K562 (cell line): ENCODE measurements around the gene WDR17. TPM values are rescaled to one million over a fixed set of nuclear protein-coding genes. Genes with fewer than 3 reads are reported as not detected.

Experiments
- ATAC-seq: fragments of 200-7000 bp; cut with Tn5 transposase; 3 replicates; pipeline ENCODE4 v1.9.1; 2020; ENCODE audit warnings: moderate library complexity
- BruUV-seq: library from RNA; stranded (reverse); fragments of 400-500 nt; replicated peaks from 2 replicates; lab custom pipeline; 2021; lab: Mats Ljungman, UMichigan
- CTCF ChIA-PET: fragments of 300-600 bp; formaldehyde crosslinking; extraction: SDS; loops from one replicate; lab custom pipeline; 2021; ENCODE audit warnings: low intra/inter-chr PET ratio; lab: Yijun Ruan, JAX
- POLR2A ChIA-PET: fragments of 300-600, 350-650 bp; sonication (Branson Sonifier 250); formaldehyde crosslinking; extraction: SDS; loops from one replicate; lab custom pipeline; 2021; ENCODE audit warnings: antibody characterized with exemption, inconsistent platforms; lab: Yijun Ruan, JAX
- DNase-seq, 4 experiments: peaks; one replicate each; pipeline versions ENCODE4 v3.0.0 to v3.0.0-alpha.2; 2011 to 2018; ENCODE audit warnings: low spot score in 3 of 4, mixed read lengths in 3 of 4; ENCODE audit errors: extremely low read depth in 1 of 4
- FAIRE-seq: peaks from 2 replicates; lab custom pipeline; 2011; peaks lifted over from hg19 to GRCh38; lab: Jason Lieb, UNC
- H2AFZ ChIP-seq: 2 replicates; pipeline ENCODE4 v1.6.0; 2011; ENCODE audit warnings: low read depth, low read length, control low read depth, inconsistent platforms
- H3K27ac ChIP-seq: fragments of 200-600 bp; 3 replicates; pipeline ENCODE4 v1.8.0; 2011; ENCODE audit warnings: low read depth, mild to moderate bottlenecking, control low read depth, inconsistent platforms, low read length, moderate library complexity, mixed read lengths; ENCODE audit errors: extremely low read depth
- H3K27me3 ChIP-seq, 2 experiments: fragments of 300-600 bp in 1 of 2; 2 replicates in 1 of 2; 3 replicates in 1 of 2; pipeline versions ENCODE4 v1.6.0 to v1.8.0; 2011; ENCODE audit warnings: inconsistent platforms in 2 of 2, low read length in 2 of 2, mild to moderate bottlenecking in 1 of 2, mixed read lengths in 1 of 2, moderate library complexity in 1 of 2; ENCODE audit not compliant: control insufficient read depth in 2 of 2, insufficient read depth in 2 of 2
- H3K36me3 ChIP-seq: fragments of 300-600 bp; 3 replicates; pipeline ENCODE4 v1.8.0; 2011; ENCODE audit warnings: mild to moderate bottlenecking, low read length, inconsistent platforms; ENCODE audit not compliant: control insufficient read depth, insufficient read depth
- H3K4me1 ChIP-seq, 2 experiments: fragments of 200-600 bp in 1 of 2; replicated peaks in 1 of 2; 2 replicates in 1 of 2; 3 replicates in 1 of 2; pipeline versions ENCODE4 v1.5.1 to v1.8.0; 2011; ENCODE audit warnings: inconsistent platforms in 2 of 2, low read length in 2 of 2, mild to moderate bottlenecking in 1 of 2, mixed read lengths in 1 of 2, moderate library complexity in 1 of 2; ENCODE audit not compliant: control insufficient read depth in 2 of 2, insufficient read depth in 2 of 2
- H3K4me2 ChIP-seq: 2 replicates; pipeline ENCODE4 v1.6.1; 2011; ENCODE audit warnings: low read length, control low read depth, inconsistent platforms, mixed read lengths; ENCODE audit not compliant: insufficient read depth
- H3K4me3 ChIP-seq: fragments of 200-600 bp; sonication (generic), shearing (Covaris generic); 2 replicates; pipeline ENCODE4 v1.5.1; 2016; ENCODE audit warnings: control low read depth, inconsistent platforms
- H3K79me2 ChIP-seq: fragments of 200-600 bp; 3 replicates; pipeline ENCODE4 v1.8.0; 2011; ENCODE audit warnings: low read length, inconsistent platforms; ENCODE audit not compliant: control insufficient read depth, insufficient read depth
- H3K9ac ChIP-seq, 2 experiments: 2 replicates each; pipeline versions ENCODE4 v1.6.0 to v1.6.1; 2011; ENCODE audit warnings: low read depth in 2 of 2, low read length in 2 of 2, control low read depth in 1 of 2, inconsistent platforms in 1 of 2, mild to moderate bottlenecking in 1 of 2, mixed read lengths in 1 of 2; ENCODE audit not compliant: insufficient read depth in 1 of 2
- H3K9me1 ChIP-seq: one replicate; pipeline ENCODE4 v1.6.0; 2011; ENCODE audit warnings: inconsistent platforms, mild to moderate bottlenecking, low read length, moderate library complexity; ENCODE audit not compliant: control insufficient read depth, insufficient read depth
- H3K9me3 ChIP-seq: replicated peaks from 2 replicates; pipeline ENCODE4 v1.5.1; 2011; ENCODE audit warnings: low read depth, low read length, inconsistent platforms; ENCODE audit not compliant: control insufficient read depth, insufficient read depth
- H4K20me1 ChIP-seq: replicated peaks from 2 replicates; pipeline ENCODE4 v1.6.1; 2011; ENCODE audit warnings: low read length, inconsistent platforms, mixed read lengths; ENCODE audit not compliant: control insufficient read depth, insufficient read depth
- DIDO1 ChIP-seq: fragments of 450-650 bp; IDR thresholded peaks from 2 replicates; pipeline ENCODE4 v1.6.1; 2016; ENCODE audit warnings: low read depth, missing biosample characterization, missing genetic modification characterization
- IRF2 ChIP-seq: sonication (generic); formaldehyde crosslinking; IDR thresholded peaks from 2 replicates; pipeline ENCODE4 v1.8.1; 2022; ENCODE audit warnings: mild to moderate bottlenecking, missing genetic modification reagents
- KDM5B ChIP-seq: fragments of 200-600 bp; sonication (generic); IDR thresholded peaks from 2 replicates; pipeline ENCODE4 v1.6.1; 2012; ENCODE audit warnings: low read depth, mild to moderate bottlenecking, moderate library complexity, low read length, control low read depth, inconsistent platforms; ENCODE audit not compliant: insufficient replicate concordance
- PHB ChIP-seq: fragments of 250-450 bp; sonication (Bioruptor Pico); IDR thresholded peaks from 2 replicates; pipeline ENCODE4 v1.5.0; 2021
- POLR2G ChIP-seq: fragments of 200-400 bp; formaldehyde crosslinking; IDR thresholded peaks from 2 replicates; pipeline ENCODE4 v1.6.1; 2017; ENCODE audit warnings: low read depth, mild to moderate bottlenecking, antibody characterized with exemption, low read length, moderate library complexity
- SMAD4 ChIP-seq: fragments of 250-450 bp; sonication (Bioruptor Pico); conservative IDR thresholded peaks from 2 replicates; pipeline ENCODE4 v1.8.0; 2021; ENCODE audit warnings: inconsistent platforms, mild to moderate bottlenecking, moderate library complexity
- STAT5A ChIP-seq: IDR thresholded peaks from 2 replicates; pipeline ENCODE4 v1.6.1; 2012; ENCODE audit warnings: low read length, inconsistent platforms, borderline replicate concordance
- ZBTB17 ChIP-seq: fragments of 450-650 bp; formaldehyde crosslinking; IDR thresholded peaks from 2 replicates; pipeline ENCODE4 v1.4.0; 2020; ENCODE audit warnings: mild to moderate bottlenecking
- ZNF212 ChIP-seq: fragments of 450-650 bp; formaldehyde crosslinking; IDR thresholded peaks from 2 replicates; pipeline ENCODE4 v1.4.0; 2020; ENCODE audit warnings: mild to moderate bottlenecking
- ZNF764 ChIP-seq: fragments of 250-450 bp; sonication (Bioruptor Pico); IDR thresholded peaks from 2 replicates; pipeline ENCODE4 v1.4.0; 2020; ENCODE audit warnings: low read depth, mild to moderate bottlenecking, moderate library complexity
- WGBS: fragments of 100-300 bp; shearing (Covaris generic); methylation state at CpG from one replicate; pipeline ENCODE4 v1.1.6; 2016; ENCODE audit warnings: low coverage, mixed read lengths; ENCODE audit not compliant: insufficient coverage; ENCODE audit errors: missing lambda C conversion rate; 5-methylcytosine and 5-hydroxymethylcytosine counted together
- in situ Hi-C: fragments of 300-500 bp; cut with MboI; formaldehyde crosslinking; loops from 4 replicates; pipeline ENCODE4 v1.15.0; 2018; ENCODE audit warnings: inconsistent platforms, mixed read lengths
- intact Hi-C: fragments of 100-400 bp; cut with micrococcal nuclease; formaldehyde crosslinking; loops from 2 replicates; pipeline ENCODE4 v1.14.2; 2022
- polyA plus RNA-seq, 8 experiments: library from polyadenylated mRNA; depleted of rRNA in 4 of 8; stranded (reverse) in 5 of 8; unstranded in 3 of 8; fragments of >200 nt; fragmentation: Nextera tagmentation in 2 of 8; fragmentation: Illumina TruSeq in 1 of 8; extraction: Ambion mirVana in 2 of 8; extraction: Trizol in 1 of 8; gene quantifications; 2 replicates each; pipeline versions ENCODE4 v1.2.1 to v1.2.3, GENCODE V29; 2011 to 2014; ENCODE audit warnings: inconsistent platforms in 1 of 8, missing spikeins in 1 of 8
- total RNA-seq, 7 experiments: library from RNA; depleted of rRNA in 6 of 7; stranded (reverse); fragments of >200 nt in 6 of 7; fragmentation: Illumina TruSeq in 2 of 7; extraction: Trizol in 2 of 7; gene quantifications; 2 replicates each; pipeline versions ENCODE4 v1.2.1 to v1.2.3, GENCODE V29; 2011 to 2021; ENCODE audit warnings: low replicate concordance in 1 of 7
- TF ChIP-seq, protein P1 (sequence below), 2 experiments: fragments of 450-650 bp; conservative IDR thresholded peaks; 2 replicates each; pipeline ENCODE4 v1.6.1; 2017; ENCODE audit warnings: mild to moderate bottlenecking in 2 of 2, moderate library complexity in 2 of 2
- TF ChIP-seq, protein P2 (sequence below): fragments of 250-450 bp; sonication (Bioruptor Pico); IDR thresholded peaks from 2 replicates; pipeline ENCODE4 v1.5.0; 2021; ENCODE audit warnings: mild to moderate bottlenecking, borderline replicate concordance

Gene WDR17
- total and polyA plus RNA-seq, 9 of the 15 experiments (the other 6 are each of a cell fraction or from before 2014, with no cell fraction given): 0.04 to 0.07 TPM; not detected in 7

DNA sequence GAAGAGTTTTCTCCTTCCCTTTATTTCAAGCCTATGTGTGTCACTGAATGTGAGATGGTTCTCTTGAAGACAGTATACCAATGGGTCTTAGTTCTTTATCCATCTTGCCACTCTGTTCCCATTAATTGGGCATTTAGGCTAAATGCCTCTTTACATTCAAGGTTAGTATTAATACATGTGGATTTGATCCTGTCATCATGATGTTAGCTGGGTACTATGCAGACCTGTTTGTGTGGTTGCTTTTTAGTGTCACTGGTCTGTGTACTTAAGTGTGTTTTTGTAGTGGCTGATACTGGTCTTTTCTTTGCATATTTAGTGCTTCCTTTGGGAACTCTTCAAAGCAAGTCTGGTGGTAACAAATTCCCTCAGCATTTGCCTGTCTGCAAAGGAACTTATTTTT lies 23.4 kb upstream of the WDR17 start (continued):
- TF ChIP-seq SMAD4 (CRISPR knock-in tag): no peak

DNA sequence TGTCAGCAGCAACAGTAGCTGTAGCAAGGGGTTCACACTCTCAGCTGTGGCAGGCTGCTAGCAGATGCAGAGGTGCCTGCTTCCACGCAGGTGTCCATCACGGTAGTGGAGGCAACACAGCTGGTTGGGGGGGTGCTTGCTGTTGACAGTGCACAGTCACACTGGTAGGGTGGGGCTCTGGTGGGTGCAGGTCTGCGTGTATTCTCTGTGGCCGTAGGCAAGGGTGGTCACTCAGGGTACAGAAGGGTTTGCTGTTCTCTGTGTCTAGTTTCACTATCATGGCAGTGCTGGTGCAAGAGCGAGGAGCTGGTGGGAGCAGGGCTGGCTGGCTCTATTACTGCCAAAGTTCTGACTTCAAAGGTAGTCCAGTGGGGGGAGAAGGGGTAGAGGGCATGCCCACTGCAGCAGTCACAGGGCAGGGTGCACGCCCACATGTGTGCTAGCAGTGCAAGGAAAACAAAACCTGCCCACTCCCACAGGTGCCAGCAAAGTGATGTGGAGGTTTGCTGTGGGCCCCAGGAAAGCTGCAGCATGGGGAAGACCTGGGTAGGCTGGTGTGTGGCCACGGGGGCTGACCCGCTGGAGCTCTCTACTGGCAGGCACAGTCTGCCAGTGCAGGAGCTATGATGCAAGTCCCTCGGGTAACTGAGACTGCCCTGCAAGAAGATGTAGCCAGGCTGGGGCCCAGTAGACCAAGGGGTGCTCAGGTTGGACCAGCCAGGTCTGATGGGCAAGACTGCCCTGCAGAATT lies 21.6 kb upstream of the WDR17 start:
- in situ Hi-C loops (no loop called here), intact Hi-C loops (no loop called here)
- FAIRE-seq: no peak
- ChIA-PET POLR2A (no interaction called here), CTCF (no interaction called here)
- Histone ChIP-seq H3K9me3 (peaks cover 1% of the 10 kb centered on the region; the same call in 1 of the 2 replicates), H3K36me3 (no peaks in the 10 kb centered on the region), H3K79me2 (no peaks in the 10 kb centered on the region), H4K20me1 (no peaks in the 10 kb centered on the region), H3K4me2 (no peak overlapping the region), H3K4me3 (no peak overlapping the region), H2AFZ (no peak overlapping the region), H3K9ac (no peak overlapping the region), H3K27ac (no peak overlapping the region), H3K4me1 (no peaks in the 10 kb centered on the region), H3K27me3 (no peaks in the 10 kb centered on the region), H3K9me1 (no peaks in the 10 kb centered on the region)
- no peak for ATAC-seq
- WGBS: 0% methylated on average over 9 of the region's 9 CpGs
- no TSS peak for BruUV-seq
- DNase-seq: no peak
- TF ChIP-seq, protein P1, sequence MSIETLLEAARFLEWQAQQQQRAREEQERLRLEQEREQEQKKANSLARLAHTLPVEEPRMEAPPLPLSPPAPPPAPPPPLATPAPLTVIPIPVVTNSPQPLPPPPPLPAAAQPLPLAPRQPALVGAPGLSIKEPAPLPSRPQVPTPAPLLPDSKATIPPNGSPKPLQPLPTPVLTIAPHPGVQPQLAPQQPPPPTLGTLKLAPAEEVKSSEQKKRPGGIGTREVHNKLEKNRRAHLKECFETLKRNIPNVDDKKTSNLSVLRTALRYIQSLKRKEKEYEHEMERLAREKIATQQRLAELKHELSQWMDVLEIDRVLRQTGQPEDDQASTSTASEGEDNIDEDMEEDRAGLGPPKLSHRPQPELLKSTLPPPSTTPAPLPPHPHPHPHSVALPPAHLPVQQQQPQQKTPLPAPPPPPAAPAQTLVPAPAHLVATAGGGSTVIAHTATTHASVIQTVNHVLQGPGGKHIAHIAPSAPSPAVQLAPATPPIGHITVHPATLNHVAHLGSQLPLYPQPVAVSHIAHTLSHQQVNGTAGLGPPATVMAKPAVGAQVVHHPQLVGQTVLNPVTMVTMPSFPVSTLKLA (conservative IDR thresholded peaks at IDR 0.05): no peak
- TF ChIP-seq PHB (CRISPR knock-in tag) (no peak), DIDO1 (tag) (no peak), ZNF764 (CRISPR knock-in tag) (no peak), IRF2 (CRISPR knock-in tag) (no peak), ZNF212 (CRISPR knock-in tag) (no peak), ZBTB17 (CRISPR knock-in tag) (no peak), KDM5B (no peak), POLR2G (no peak), STAT5A (no peak)
- TF ChIP-seq, protein P2, sequence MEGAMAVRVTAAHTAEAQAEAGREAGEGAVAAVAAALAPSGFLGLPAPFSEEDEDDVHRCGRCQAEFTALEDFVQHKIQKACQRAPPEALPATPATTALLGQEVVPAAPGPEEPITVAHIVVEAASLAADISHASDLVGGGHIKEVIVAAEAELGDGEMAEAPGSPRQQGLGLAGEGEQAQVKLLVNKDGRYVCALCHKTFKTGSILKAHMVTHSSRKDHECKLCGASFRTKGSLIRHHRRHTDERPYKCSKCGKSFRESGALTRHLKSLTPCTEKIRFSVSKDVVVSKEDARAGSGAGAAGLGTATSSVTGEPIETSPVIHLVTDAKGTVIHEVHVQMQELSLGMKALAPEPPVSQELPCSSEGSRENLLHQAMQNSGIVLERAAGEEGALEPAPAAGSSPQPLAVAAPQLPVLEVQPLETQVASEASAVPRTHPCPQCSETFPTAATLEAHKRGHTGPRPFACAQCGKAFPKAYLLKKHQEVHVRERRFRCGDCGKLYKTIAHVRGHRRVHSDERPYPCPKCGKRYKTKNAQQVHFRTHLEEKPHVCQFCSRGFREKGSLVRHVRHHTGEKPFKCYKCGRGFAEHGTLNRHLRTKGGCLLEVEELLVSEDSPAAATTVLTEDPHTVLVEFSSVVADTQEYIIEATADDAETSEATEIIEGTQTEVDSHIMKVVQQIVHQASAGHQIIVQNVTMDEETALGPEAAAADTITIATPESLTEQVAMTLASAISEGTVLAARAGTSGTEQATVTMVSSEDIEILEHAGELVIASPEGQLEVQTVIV: no peak
